Stimulated activated CD4-positive, alpha-beta T cell treated with anti-CD3 and anti-CD28 coated beads, Interleukin-15, amount 100 ng/mL, for 24 hours (primary cell): ENCODE results near the gene ELAVL3.
"Not testable (repeated sequence)": the region's sequence is repeated elsewhere in the genome, so short reads cannot be mapped to it uniquely, and the experiment has no call there.

Source experiments
- DNase-seq: peaks from one replicate; pipeline ENCODE4 v3.0.0-alpha.2; 2020

Gene ELAVL3

DNA sequence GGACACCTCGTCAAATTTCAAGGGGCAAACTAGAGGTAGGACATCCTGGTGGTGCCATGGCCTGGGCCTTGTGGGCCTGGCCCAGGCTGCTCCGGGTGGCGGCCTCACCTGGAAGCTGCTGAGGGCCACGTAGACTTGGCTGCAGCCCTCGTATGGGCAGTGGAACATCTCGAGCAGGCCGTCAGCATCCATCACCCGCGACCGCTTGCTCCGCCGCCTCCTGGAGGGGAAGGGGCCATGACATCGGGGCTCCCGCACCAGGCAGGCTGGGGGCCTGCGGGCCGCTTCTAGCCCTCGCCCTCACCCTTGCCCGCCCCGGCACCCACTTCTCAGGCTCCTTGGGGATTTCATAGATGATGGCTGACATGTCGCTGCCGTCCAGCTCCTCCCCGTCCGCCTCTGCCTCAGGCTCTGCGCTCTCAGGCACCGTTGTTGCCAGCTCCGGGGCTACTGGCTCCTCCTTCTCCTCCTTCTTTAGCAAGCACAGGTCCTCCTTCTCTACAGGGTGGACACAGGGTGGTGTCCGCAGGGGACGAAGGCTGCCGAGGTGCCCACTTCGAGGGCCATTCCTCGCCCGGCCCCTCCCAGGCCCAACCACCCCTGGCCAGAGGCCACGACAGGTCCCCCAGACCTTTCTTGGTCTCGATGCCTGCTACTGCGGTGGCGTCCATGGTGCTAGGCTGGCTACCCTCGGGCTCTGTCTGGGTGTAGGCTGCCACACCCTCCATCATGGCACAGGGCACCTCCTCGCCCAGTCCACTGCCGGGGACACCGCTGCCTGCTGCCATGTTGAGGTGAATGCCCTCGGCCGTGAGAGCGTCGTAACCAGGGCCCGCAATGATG, 6.0 kb upstream of the ELAVL3 start:
- DNase-seq = no peak

DNA sequence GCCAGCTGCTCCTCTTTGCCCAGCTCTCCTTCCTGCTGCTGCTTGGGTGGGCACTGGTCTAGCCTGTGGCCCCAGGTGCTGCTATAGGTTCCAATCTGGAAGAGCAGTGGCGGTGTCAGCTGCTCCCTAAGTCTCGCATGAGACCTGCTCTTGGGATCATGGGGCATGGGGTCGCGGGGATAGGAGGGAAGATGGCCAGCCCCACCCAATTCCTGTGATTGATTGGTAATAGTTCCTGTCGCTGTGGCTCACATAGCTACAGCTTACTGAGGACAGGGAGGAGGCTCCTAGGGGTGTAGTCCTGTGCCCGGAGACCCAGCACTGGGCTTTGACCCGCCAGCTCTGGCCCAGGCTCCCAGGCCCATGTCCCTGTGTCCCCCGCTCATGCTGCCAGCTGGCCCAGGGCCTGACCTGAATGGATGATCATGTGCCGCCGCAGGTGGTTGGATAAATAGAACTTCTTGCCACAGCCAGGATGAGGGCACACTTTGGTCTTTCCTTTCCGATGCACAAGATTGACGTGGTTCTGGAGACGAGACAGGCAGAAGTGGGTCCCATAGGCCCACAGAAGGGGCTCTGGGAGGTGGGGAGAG, 4.5 kb upstream of the ELAVL3 start:
- no peak for DNase-seq

DNA sequence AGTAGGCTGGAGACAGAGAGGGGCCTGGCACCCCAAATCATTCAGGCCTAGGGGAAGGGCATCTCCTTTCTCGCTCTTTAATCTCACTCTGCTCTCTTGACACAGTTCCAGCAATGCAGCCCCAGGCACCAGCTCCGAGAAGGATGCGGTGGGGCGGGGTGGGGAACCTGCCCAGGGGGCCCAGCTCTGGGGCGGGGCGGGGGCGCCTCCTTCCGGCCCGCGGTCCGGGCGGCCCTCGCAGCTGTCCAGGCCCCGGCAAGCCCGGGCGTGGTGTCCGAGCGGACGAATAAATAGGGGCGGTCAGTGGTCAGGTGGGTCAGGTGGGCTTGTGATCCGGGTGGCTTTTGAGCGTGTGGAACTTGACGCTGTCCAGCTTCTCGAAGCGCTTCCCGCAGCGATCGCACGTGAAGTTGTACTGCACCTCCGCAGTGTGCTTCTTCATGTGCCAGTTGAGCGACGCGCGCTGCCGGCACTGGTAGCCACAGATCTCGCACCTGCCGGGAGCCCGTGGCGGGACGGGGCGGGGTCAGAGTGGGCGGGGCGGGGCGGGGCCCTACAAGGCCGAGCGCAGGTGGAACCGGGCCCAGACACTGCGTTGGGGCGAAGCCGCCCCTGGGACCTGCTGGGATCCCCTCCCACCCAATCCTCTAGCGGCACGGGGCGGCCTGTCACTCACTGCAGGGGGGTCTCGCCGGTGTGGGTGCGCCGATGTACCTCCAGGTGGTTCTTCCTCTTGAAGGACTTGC, 2.7 kb upstream of the ELAVL3 start:
- no peak for DNase-seq

DNA sequence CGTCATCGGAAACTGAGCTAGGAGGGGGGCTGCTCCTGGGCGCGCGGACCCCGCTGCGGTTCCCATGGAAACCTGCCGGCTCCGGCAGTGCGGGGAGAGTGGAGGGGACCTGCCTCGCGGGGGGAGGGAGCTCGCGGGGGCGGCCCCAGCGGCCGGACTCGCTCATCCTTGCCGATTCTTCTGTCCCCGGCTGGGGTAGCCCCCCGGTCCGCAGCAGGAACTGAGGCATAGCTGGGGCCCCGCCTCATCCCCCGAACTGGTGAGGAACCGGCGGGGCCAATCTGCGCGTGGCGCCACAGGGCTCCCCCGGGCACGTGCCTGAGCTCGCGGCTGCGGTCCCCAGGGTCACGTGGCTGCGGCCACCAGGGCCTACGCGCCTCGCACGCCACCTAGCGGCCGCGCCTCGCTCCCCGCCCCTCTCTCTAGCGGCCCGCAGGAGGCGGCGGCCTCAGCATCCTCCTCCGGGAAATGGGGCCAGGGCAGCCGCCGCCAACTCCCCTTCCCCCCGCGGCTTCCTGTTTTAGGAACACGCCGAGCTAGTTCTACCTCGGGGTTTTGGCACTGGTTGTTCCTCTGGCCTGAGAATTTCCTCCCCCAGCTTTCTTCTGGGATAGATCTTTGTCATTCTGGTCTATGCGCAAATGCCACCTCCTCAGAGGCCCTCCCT, 1.7 kb upstream of the ELAVL3 start:
- DNase-seq = peak; percentile 93

DNA sequence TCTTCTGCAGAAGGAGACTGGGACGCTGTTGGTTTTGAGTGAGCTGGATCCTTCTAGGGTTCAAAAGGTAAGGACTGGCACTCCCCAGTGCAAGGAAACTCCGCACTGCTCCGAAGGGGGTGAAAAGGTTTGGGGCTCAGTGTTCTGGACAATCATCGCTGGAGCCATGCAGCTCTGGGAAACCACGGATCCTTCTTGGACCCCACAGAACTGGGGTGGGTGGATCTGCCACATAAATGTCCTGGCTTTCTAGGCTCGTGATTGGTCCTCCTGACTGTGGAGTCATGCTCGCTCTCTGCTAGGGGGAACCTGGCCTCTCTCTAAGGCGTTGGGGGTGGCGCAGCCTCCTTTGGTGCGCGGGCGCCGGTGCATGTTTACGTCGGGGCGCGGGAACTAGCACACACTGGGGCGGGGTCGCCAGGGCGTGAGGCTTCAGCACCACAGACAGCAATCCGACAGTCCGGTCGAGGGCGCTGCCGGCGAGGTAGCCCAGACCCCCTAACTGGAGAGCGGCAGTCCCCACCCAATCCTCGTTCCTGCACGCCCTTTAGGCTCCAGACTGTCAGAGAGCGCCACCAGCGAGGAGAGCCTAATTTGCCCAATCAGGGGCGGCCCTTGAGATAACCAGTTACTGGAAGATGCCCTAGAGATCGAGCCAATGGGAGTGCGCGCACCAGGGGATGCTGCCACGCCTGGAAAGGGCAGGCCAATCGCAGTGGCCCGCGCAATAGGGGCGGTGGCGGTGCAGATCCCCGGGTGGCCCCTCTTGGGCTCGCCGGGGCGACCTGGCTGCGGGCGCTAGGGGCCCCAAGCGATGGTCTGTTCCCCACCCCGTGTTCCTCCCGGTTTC, 913 bp upstream of the ELAVL3 start:
- DNase-seq = peak; percentile 88

DNA sequence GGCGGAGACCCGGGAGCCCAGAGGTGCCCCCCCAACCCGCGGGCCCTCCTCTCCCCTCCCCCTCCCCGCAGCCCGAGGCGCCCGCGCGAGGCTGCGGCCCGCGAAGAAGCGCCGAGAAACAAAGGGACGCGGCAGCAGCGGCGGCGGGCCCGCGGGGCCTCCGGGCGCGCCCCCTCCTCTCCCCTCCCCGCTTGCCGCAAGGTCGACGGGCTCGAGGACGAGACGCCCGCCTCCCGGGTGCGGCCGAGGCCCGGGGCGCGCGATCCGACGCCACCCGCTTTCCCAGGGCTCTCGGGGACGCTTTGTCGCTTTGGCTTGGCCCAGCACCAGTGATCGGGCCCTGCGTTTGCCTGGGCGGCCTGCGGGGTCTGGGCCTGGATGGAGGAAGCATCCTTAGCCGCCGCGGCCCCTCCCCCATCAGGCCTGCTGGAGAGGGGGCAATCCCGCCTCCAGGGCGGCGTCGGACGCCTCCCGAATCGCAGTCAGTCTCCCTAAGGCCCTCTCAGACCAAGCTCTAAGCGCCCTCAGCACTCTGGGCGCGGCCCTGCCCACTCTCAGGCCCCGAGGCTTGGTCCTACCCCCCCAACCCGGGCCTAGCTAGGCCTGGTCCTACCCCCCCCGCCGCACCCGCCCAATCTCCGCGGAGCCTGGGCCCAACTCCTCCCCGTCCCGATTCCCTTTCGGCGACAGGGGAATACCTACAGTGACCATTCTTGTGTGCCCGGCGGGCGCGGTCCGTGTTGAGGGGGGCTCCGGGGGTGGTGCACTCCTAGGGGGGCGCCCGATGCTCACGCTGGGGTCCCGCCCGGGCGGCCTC, 740 bp downstream of the ELAVL3 start:
- no peak for DNase-seq

DNA sequence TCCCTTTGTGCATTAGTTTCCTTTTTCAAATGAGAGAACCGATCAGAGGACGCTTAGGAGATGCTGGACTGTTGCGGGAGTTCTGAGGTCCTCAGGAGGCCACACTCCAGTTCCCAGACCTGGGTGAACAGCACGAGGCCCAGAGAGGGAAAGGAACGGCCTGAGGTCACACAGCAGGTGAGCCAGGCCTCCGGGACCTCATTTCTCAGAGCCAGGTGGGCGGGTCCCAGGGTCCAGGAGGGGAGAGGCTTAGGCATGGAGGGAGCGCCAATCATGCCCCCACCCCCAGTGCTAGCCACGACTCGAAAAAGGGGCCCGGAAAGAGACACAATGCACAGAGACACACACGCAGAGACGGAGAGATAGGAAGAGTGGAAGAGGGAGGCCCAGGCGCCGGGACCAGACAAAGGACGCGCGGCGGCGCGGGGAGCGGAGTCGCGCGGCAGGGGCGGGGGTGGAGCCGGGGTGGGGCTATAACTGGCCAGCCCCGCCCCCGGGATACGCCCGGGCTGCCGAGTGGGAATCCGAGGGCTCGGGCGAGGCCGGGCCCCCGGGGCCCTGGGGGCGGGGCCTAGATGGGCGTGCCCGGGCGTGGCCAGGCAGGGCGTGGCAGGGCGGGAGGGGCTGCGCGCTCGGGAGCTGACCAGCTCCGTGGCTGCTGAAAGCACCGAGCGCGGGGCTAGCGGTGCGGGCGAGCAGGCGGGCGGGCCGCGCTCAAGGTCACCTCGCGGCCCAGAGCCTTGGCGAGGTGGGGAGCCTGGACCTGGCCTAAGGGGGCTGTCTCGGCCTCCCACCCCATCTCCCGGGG, 1.6 kb downstream of the ELAVL3 start:
- peak; percentile 61 for DNase-seq

DNA sequence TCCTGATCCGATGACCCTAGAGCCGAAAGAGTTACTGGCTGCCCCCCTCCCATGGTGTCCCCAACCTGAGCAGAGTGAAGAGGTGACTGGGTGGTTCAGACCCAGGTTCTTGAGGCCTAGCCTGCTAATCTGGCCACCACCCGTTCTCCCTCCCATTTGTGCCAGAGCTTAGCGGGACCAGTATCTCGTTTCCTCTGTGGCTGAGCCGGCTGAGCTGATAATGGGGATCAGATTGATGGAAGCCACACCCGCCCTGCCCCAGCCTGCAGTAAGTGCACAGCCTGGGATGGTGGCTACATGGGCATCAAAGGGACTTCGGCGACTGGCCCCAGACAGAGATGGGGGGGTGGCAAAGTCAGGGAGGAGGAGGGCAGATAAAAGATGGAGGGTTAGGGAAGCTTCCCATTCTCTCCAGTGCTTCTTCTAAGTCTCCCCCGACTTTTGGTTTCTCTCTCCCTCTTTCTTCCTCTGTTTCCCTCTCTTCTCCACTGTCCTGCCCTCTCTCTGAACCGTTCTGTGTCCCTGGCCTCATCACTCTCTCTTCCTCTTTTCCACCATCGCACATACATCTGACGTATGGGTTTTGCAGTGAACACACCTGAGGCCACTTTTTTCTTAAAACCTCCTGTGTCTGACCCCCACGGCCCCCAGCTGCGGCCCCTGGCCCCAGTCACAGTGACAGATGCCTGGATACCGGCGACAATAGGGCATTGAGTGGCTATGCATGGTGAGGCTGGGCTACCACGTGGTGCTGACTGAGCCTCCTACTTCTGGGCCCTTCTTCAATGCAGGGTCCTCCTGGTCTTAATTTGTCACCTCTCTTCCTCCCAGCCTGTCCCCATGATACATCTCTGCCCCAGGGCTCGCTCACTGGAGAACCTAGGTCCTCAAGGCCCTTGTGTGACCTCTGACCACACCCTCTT, 2.4 kb downstream of the ELAVL3 start:
- DNase-seq = no peak

DNA sequence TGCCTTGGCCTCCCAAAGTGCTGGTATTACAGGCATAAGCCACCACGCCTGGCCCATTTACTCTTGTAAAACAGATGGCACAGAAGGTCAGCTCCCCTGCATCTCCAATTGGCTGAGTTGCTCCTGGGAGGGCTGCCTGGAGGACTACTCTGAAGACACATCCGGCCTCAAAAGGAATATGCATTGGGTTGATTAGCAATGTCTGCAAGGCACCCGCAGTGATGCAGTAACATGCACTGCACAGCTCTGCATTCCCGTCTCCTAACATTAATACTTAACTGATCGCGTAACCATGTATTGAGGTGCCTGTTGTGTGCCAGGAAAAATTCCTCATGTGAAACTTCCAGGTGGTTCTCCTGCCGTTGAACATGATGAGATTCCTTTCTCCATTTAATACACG, 5.0 kb downstream of the ELAVL3 start:
- no peak for DNase-seq

DNA sequence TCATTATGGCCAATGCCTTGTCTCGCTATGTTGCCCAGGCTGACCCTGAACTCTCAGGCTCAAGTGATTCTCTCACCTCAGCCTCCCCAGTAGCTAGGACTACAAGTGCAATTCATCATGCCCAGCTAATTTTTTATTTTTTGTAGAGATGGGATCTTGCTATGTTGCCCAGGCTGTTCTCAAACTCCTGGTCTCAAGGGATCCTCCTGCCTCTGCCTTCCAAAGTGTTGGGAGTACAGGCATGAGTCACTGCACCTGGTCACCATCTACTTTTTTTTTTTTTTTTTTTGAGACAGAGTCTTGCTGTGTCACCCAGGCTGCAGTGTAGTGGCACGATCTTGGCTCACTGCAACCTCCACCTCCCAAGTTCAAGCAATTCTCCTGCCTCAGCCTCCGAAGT, 5.5 kb downstream of the ELAVL3 start:
- not testable (repeated sequence) for DNase-seq

DNA sequence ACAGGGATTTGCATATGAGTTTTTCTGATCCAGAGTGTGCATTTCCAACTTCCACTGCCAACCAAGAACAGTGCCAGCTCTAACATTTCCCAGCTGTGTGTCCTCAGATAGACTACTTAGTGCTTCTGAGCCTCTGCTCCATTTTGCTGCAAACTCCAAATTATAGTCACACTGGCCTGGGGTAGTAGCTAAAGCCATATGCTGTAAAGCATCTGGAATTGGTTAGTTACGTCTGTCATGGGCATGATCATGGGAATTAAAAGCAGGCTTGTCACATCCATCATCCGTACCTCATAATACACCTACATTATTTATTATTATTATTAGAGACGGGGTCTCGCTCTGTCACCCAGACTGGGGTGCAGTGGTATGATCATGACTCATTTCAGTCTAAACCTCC, 7.1 kb downstream of the ELAVL3 start:
- no peak for DNase-seq

DNA sequence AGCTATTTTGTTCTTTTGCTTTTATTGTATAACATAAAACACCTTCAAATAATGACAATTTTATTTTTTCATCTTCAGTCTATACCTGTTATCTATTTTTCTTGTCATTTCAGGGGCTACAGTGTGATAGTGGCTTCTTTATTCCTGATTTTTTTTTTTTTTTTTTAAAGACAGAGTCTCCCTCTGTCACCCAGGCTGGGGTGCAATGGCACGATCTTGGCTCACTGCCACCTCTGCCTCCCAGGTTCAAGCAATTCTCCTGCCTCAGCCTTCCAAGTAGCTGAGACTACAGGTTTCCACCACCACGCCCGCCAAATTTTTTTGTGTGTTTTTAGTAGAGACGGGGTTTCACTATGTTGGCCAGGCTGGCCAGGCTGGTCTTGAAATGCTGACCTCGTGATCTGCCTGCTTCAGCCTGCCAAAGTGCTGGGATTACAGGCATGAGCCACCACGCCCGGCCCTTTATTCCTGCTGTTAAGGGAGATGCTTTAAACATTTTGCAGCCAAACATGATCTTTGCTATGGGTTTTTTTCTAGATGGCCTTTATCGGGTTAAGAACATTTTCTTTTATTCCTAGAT, 12.5 kb downstream of the ELAVL3 start:
- DNase-seq = not testable (repeated sequence)

DNA sequence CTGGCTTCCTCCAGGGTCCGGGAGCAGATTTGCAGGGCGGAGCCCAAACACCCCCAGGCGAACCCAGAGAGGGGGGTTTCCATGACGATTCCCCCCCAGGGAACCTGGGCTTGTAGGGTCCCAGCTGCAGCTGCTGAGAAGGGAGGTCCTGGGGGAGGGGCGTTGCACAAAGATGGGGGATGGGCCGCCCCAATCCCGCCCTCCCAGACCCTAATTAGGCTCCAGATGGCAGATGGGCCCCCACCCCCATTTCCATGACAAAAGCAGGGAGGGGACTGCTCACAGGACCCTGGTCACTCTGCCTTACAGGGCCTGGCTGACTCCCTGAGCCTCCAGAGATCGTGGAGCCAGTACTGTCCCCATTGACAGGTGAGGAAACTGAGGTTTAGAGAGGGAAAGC, 15.2 kb downstream of the ELAVL3 start:
- no peak for DNase-seq

DNA sequence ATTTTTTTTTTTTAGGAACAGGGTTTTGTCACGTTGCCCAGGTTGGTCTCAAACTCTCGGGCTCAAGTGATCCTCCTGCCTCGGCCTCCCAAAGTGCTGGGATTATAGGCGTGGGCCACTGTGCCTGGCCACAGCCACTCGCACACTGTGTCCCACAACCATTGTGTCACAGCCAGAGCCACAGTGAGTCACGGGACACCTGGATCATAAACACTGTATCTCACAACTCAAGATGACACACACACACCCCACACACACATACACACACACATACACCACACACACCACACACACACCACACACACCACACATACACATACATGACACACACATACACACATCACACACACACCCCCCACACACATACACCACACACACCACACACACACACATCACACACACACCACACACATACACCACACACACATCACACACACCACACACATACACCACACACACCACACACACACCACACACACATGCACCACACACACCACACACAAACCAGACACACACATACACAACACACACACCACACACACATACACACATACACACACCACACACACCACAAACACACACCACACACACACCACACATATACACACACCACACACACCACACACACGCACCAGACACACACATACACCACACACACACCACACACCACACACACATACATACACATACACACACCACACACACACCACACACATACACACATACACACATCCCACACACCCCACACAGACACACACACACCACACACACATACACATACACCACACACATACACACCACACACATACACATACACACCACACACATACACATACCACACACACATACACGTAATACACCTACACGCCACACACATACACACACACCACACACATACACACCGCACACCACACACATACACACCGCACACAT, 16.2 kb downstream of the ELAVL3 start:
- no peak for DNase-seq

DNA sequence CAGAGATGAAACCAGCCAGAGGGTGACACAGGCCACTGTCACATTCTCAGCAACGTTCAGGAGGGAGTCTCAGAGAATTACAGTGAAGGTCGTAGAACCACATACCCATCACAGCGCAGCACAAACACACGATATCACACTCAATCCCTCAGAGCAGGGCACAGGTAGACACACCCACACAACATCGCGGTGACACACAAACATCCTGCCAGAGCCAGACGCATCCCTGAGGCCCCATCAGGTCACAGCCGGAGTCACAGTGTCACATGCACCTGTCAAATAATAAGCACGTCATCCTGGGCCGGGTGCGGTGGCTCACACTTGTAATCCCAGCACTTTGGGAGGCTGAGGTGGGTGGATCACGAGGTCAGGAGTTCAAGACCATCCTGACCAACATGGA, 17.5 kb downstream of the ELAVL3 start:
- DNase-seq = no peak

DNA sequence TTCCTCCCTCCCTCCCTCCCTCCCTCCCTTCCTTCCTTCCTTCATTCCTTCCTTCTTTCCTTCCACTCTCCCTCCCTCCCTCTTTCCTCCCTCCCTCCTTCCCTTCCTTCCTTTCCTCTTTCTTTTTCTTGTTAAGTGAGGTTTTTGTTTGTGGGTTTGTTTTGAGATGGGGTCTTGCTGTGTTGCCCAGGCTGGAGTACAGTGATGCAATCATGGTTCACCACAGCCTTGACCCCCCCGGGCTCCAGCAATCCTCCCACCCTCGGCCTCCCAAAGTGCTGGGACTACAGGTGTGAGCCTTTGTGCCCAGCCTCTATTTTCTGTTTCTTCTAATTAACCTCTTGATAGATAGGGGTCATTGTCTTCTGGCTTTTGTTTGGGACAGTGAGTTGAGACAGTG, 19.4 kb downstream of the ELAVL3 start:
- DNase-seq = no peak

DNA sequence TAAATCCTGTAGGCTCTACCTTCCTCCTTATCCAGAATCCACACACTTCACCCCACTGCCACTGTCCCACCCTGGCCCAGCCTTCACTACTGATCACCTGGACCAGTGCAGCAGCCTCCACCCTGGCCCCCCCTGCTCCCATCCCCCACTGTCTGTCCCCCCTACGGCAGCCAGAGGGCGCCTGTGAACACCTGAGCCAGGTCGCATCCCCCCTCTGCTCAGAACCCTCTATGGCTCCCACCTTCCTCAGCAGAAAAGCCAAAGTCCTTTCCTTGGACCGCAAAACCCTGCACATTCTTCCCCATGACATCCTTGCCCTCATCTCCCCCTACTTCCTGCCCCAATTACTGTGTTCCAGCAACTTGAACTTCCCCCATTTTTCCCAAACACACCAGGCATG, 20.6 kb downstream of the ELAVL3 start:
- DNase-seq = no peak

DNA sequence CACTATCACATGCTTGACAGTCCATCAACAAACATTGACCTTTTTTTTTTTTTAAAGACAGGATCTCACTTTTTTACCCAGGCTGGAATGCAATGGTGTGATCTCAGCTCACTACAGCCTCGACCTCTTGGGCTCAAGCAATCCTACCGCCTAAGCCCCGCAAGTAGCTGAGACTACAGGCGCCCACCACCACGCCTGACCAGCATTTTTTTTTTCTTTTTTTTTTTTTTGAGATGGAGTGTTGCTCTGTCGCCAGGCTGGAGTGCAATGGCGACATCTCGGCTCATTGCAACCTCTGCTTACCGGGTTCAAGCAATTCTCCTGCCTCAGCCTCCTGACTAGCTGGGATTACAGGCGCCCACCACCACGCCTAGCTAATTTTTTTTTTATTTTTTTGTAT, 21.9 kb downstream of the ELAVL3 start:
- DNase-seq = not testable (repeated sequence)
